ENCODE results near the gene CHTF8.

CHTF8 gene

DNA sequence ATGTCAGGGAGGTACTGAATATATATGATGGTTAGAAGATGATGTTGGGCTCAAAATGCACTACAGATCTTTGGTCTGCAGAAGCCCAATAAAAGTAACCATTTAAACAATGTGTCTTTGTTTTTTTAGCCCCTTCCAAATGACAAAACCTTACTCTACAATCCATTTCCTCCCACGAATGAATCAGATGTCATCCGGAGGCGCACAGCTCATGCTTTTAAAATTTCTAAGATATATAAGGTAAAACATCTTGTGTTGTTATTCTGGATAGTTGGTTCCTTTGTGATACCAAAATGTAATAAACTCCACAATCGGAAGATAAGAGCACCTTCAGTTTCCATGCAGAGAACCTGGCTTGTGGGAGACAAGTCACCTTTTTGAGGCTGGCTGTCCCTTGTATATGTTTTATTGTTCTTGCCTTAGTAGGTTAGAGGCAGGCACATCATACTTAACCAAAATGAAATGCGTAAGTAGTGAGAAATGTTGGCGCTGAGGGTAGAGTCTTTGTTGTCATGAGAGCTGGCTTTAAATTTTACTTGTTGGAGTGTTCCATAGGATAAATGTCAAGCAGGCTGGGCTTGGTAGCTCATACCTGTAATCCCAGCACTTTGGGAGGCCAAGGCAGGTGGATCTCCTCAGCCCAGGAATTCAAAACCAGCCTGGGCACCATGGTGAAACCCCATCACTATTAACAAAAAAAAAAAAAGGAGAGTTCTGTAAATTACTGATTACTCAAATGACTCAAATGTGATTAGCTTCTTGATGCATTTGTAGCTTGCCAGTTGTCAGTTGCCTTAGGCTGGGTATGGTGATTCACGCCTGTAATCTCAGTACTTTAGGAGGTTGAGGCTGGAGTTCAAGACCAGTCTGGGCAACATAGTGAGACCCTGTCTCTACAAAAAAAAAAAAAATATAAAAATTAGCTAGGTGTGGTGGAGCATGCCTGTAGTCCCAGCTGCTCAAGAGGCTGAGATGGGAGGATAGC is 34.9 kb upstream of the CHTF8 start:
- no peak for TF ChIP-seq TEAD4 (IDR thresholded peaks at IDR 0.05)
- TF ChIP-seq EGR1 (IDR thresholded peaks at IDR 0.05), result no peak
- TF ChIP-seq YY1 (IDR thresholded peaks at IDR 0.05; ENCODE audit: low read depth), result no peak
- TF ChIP-seq, protein P1, sequence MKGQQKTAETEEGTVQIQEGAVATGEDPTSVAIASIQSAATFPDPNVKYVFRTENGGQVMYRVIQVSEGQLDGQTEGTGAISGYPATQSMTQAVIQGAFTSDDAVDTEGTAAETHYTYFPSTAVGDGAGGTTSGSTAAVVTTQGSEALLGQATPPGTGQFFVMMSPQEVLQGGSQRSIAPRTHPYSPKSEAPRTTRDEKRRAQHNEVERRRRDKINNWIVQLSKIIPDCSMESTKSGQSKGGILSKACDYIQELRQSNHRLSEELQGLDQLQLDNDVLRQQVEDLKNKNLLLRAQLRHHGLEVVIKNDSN (IDR thresholded peaks at IDR 0.05), result no peak

DNA sequence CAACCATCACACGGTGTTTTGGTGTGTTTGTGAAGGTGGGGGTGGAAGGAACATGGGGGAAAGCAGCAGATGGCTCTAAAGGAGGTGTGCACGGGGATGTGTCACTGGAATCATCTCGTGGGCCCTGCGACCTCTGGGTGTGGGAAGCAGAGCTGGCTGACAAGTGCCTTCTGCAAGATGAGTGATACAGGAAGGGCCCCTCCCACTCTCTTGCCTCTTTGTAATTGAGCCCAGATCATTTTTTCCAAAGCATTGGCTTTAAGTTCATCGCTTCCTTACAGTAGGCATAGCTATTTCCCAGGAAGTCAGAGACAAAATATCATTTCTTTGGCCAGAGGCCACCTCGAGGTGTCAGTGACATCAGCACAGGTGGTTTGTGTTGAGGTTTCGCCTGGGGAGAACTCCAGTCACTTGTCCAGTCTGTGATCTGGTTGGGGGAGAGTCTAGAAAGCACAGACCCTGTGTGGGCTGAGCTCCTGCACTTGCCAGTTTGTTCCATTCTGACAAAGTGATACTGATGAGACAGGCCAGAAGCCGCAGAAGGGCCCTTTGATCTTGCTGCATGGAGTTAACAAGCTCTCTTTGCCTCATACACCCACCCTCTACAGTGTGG is 33.9 kb upstream of the CHTF8 start:
- TF ChIP-seq, protein P2, sequence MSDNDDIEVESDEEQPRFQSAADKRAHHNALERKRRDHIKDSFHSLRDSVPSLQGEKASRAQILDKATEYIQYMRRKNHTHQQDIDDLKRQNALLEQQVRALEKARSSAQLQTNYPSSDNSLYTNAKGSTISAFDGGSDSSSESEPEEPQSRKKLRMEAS (IDR thresholded peaks at IDR 0.05), result no peak
- no peak for TF ChIP-seq ZBTB7A (IDR thresholded peaks at IDR 0.05; ENCODE audit: low read depth)
- no peak for TF ChIP-seq TAF1 (IDR thresholded peaks at IDR 0.05; ENCODE audit: low read depth)
- no peak for TF ChIP-seq TCF12 (IDR thresholded peaks at IDR 0.05; ENCODE audit: low read depth)
- no peak for TF ChIP-seq YY1 (IDR thresholded peaks at IDR 0.05; ENCODE audit: low read depth)
- TF ChIP-seq RAD21 (IDR thresholded peaks at IDR 0.05; ENCODE audit: low read depth), result no peak
- no peak for TF ChIP-seq EP300 (IDR thresholded peaks at IDR 0.05; ENCODE audit: borderline replicate concordance)
- TF ChIP-seq, protein P1 (IDR thresholded peaks at IDR 0.05), result no peak
- no peak for TF ChIP-seq EGR1 (IDR thresholded peaks at IDR 0.05)
- TF ChIP-seq, protein P3, sequence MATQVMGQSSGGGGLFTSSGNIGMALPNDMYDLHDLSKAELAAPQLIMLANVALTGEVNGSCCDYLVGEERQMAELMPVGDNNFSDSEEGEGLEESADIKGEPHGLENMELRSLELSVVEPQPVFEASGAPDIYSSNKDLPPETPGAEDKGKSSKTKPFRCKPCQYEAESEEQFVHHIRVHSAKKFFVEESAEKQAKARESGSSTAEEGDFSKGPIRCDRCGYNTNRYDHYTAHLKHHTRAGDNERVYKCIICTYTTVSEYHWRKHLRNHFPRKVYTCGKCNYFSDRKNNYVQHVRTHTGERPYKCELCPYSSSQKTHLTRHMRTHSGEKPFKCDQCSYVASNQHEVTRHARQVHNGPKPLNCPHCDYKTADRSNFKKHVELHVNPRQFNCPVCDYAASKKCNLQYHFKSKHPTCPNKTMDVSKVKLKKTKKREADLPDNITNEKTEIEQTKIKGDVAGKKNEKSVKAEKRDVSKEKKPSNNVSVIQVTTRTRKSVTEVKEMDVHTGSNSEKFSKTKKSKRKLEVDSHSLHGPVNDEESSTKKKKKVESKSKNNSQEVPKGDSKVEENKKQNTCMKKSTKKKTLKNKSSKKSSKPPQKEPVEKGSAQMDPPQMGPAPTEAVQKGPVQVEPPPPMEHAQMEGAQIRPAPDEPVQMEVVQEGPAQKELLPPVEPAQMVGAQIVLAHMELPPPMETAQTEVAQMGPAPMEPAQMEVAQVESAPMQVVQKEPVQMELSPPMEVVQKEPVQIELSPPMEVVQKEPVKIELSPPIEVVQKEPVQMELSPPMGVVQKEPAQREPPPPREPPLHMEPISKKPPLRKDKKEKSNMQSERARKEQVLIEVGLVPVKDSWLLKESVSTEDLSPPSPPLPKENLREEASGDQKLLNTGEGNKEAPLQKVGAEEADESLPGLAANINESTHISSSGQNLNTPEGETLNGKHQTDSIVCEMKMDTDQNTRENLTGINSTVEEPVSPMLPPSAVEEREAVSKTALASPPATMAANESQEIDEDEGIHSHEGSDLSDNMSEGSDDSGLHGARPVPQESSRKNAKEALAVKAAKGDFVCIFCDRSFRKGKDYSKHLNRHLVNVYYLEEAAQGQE (IDR thresholded peaks at IDR 0.05; ENCODE audit: low read depth), result no peak
- no peak for TF ChIP-seq CEBPB (IDR thresholded peaks at IDR 0.05)

DNA sequence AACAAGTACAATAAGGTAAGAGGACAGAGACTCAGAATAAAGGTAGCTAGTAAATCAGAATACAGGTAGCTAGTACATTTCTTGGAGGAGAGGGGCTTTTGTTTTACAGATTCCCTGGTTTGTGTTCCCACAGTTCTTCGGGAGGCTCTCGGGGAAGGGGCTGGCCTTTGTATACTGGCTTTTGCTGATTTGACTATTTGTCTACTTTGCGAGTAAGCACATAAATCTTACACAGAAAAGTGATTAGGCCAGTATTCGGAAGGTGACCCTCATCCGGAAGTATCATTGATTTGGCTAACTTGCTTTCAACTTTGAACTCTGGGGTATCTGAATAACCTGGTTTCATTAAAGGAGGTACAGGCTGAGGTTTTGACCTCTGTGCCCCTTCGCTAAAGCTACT is 33.2 kb upstream of the CHTF8 start:
- TF ChIP-seq CEBPB (IDR thresholded peaks at IDR 0.05) (no peak), YY1 (IDR thresholded peaks at IDR 0.05; ENCODE audit: low read depth) (no peak), ZBTB7A (IDR thresholded peaks at IDR 0.05; ENCODE audit: low read depth) (no peak), NFIC (IDR thresholded peaks at IDR 0.05) (no peak)

DNA sequence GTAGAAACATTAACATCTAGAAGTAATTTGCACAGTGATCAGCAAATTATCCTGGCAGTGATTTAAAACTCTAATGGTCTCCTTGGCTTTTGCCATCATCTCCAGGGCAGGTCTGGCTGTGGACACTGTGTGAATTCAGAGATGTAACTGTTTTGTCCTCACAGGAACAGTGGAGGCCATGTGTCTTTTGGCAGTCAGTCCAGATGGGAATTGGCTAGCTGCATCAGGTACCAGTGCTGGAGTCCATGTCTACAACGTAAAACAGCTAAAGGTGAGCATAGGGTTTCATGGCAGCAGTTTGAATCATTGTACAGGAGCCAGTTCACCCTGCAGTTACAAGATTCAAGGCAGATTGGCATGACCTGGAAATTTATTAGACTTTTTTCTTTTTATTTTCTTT is 27.8 kb upstream of the CHTF8 start:
- TF ChIP-seq, protein P3 (IDR thresholded peaks at IDR 0.05; ENCODE audit: low read depth), result no peak
- TF ChIP-seq EGR1 (IDR thresholded peaks at IDR 0.05) (no peak), YY1 (IDR thresholded peaks at IDR 0.05; ENCODE audit: low read depth) (no peak), ZBTB7A (IDR thresholded peaks at IDR 0.05; ENCODE audit: low read depth) (no peak), TCF12 (IDR thresholded peaks at IDR 0.05; ENCODE audit: low read depth) (no peak), FOXM1 (IDR thresholded peaks at IDR 0.05; ENCODE audit: borderline replicate concordance, low read depth) (no peak)
- TF ChIP-seq, protein P2 (IDR thresholded peaks at IDR 0.05), result no peak

DNA sequence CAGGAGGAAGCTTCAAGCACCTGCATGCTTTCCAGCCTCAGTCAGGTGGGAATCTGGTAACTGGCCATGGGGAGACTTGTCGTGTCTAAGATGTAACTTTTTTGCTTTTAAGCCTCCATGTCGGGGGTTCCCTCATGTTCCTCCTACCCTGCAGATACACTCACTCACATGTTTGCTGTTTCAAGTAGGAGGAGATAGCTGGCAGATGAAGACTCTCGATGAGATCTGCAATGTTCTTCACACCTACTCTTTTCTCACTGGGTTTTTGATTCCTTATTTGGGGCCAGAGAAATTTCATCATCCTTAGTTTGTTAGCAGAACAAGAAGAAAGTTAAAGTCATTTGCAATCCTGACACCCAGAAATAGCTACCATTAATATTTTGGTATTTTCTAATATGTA is 24.8 kb upstream of the CHTF8 start:
- TF ChIP-seq FOXM1 (IDR thresholded peaks at IDR 0.05; ENCODE audit: borderline replicate concordance, low read depth) (no peak), NFIC (IDR thresholded peaks at IDR 0.05) (no peak), CEBPB (IDR thresholded peaks at IDR 0.05) (no peak), EP300 (IDR thresholded peaks at IDR 0.05; ENCODE audit: borderline replicate concordance) (no peak), RAD21 (IDR thresholded peaks at IDR 0.05; ENCODE audit: low read depth) (no peak), CREB1 (IDR thresholded peaks at IDR 0.05; ENCODE audit: low read depth) (no peak), TCF12 (IDR thresholded peaks at IDR 0.05; ENCODE audit: low read depth) (no peak), TEAD4 (IDR thresholded peaks at IDR 0.05) (no peak), YY1 (IDR thresholded peaks at IDR 0.05; ENCODE audit: low read depth) (no peak), TAF1 (IDR thresholded peaks at IDR 0.05; ENCODE audit: low read depth) (no peak)
- TF ChIP-seq, protein P2 (IDR thresholded peaks at IDR 0.05), result no peak
- TF ChIP-seq, protein P3 (IDR thresholded peaks at IDR 0.05; ENCODE audit: low read depth), result no peak
- TF ChIP-seq, protein P1 (IDR thresholded peaks at IDR 0.05), result no peak

Data from Ishikawa (cell line).